Anterior cingulate cortex (tissue), 58 donors: ENCODE results near the gene KIAA1958.

Experiments
- DNase-seq, 58 donors: peaks; one replicate each; lab custom pipeline; 2025; lab: John Stamatoyannopoulos, UW

Gene KIAA1958

GRCh38 chr9:112527959-112528358 lies 41.3 kb downstream of the KIAA1958 start:
- DNase-seq = no peak

GRCh38 chr9:112529316-112529715 lies 42.7 kb downstream of the KIAA1958 start:
- no peak for DNase-seq

DNA sequence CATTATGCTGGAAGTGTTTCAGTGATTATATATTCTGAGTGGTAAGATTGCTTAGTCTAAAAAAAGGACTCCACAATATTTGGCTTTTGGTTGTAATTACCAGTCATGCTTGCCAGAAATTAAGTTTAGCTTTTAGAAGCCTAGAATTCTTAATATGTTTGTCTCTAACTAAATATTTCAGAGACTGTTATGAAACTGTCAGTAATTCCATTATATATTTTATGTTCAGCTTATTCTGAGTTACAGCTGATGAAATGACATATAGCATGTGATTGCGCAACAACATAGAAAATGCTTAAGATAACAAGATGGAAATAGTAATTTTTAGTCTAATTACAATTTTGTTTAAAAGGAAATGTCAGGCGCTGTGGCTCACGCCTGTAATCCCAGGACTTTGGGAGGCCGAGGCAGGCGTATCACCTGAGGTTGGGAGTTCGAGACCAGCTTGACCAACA lies 44.2 kb downstream of the KIAA1958 start:
- DNase-seq = no peak

- no peak for DNase-seq
Observed at GRCh38 chr9:112531666-112532282, 45.1 kb downstream of the KIAA1958 start.

DNA sequence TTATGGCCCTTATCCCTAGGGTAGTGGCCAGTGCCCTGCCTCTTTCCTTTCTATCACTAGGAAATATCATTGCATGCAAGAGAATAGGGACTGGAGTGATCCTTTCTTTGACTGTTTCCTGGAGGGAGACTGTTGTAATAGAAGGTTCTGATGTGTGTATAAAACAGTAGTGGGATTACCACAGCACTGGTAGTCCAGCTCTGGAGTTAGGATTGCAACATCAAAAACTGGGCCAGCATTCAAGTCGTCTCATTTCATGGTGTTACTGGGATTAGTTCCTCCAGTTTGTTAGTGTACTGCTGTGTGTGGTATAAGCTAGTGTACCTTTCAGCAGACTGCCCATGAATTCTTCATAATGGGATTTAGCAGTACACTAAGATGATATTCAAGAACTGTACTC lies 45.8 kb downstream of the KIAA1958 start:
- no peak for DNase-seq

DNA sequence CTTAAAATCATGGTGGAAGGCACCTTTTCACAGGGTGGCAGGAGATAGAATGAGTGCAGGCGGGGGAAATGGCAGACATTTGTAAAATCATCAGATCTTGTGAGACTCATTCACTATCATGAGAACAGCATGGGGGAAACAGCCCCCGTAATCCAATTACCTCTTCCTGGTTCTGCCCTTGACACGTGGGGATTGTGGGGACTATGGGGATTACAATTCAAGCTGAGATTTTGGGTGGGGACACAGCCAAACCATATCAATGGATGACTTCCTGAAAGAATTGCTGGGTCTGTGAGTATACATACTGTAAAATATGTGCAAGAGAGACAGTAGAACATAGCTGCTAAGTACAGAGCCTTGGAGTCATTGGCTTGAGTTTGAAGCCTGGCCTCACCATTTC lies 47.0 kb downstream of the KIAA1958 start:
- DNase-seq = no peak

GRCh38 chr9:112535301-112535700 lies 48.7 kb downstream of the KIAA1958 start:
- no peak for DNase-seq

DNA sequence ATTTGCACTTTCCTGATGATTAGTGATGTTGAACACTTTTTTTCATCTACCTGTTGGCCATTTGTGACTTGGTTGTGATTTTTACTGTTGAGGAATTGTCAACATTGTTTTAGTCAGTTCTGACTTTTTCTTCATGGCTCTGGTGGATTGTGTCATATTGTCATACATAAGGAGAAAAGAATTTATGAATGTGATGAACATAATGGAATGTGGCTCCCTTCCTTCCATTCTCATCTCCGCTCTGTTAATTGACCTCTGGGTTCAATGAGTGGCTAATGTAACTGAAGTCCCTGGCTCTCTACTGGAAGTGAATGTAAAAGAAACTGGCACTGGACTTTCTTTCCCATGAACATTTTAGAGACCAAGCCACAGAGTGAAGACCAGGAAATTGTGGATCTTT lies 49.2 kb downstream of the KIAA1958 start:
- no peak for DNase-seq

DNA sequence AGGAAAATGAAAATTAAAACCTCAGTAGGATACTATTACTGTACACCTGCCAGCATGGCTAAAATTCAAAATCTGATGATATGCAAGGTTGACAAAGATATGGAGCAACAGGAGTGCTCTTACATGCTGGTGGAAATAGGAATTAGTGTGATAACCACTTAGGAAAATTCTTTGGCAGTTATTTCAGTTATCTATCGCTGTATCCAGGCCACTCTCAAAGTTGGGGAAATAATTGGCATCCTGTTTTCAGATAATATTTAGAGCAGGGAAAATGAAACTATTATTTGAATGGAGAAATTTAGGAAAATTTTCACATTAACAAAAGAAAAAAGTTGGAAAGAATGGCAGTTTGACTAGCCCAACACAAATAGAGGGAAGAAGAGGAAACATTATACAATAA lies 50.9 kb downstream of the KIAA1958 start:
- no peak for DNase-seq

- DNase-seq = no peak
Observed at GRCh38 chr9:112540800-112541199, 54.2 kb downstream of the KIAA1958 start.

DNA sequence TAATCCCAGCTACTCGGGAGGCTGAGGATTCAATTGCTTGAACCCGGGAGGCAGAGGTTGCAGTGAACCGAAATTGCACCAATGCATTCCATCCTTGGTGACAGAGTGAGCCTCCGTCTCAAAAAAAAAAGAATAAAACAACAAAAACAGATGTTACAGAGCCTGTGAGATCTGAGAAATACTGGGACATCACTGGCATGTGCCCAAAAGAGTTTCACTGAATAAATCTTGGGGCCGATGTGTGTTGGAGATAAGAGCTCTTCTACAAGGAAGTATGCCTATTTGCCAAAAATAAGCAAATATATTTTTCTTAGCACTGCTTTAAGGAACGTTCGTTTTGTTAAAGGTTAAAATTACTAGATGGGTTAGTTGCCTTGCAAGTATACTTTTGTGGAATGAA lies 55.1 kb downstream of the KIAA1958 start:
- DNase-seq = no peak

DNA sequence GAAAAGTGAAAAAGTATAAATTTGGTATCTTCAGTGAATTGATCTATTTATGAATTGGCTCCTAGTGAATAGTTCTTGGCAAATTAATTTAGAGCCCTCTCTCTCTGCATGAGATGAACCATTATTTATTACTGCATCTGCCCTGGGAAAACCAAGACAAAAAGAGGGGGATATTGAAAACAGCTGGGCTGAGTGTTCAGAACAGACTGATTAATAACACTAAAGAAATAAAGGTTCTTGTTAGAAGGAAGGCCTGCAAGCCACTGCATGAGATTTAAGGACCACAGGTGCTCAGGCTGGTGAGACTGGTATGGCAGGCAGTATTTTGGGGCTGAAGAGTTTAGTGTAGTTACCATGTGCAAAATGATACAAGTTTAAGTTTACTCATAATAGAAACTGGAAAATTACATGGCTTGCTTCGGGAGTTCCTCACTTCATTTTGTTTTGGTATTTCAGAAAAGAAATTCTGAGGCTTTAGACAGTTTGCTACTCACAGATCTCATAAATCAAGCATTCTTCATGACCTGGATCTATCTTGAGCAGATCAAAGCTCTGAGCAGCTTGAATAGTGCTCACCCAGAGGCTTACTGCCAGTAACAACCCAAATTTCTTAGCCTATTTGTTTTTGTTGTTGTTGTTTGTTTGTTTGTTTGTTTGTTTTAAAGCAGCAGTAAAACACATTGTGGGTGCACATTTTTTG lies 56.1 kb downstream of the KIAA1958 start:
- DNase-seq = no peak

DNA sequence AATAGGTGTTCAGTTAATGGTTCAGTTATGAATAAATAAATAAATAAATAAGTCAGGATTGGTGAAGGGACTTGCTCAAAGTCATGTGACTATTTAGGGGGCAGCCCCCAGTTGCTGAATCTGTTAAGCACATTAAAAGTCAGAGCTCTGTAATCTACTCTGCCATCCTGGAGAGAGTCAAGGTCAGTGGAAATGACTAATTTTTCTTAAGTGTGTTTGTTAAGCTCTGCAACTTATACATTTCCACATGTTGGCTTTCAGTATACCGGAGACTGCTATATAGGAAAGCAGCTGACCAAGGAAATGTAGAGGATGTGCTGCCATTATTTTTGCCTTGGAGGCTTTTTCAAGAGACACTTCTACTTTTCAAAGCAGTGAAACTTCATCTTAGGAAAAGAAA lies 57.9 kb downstream of the KIAA1958 start:
- DNase-seq = no peak

- DNase-seq = no peak
Observed at GRCh38 chr9:112545237-112545636, 58.6 kb downstream of the KIAA1958 start.

DNA sequence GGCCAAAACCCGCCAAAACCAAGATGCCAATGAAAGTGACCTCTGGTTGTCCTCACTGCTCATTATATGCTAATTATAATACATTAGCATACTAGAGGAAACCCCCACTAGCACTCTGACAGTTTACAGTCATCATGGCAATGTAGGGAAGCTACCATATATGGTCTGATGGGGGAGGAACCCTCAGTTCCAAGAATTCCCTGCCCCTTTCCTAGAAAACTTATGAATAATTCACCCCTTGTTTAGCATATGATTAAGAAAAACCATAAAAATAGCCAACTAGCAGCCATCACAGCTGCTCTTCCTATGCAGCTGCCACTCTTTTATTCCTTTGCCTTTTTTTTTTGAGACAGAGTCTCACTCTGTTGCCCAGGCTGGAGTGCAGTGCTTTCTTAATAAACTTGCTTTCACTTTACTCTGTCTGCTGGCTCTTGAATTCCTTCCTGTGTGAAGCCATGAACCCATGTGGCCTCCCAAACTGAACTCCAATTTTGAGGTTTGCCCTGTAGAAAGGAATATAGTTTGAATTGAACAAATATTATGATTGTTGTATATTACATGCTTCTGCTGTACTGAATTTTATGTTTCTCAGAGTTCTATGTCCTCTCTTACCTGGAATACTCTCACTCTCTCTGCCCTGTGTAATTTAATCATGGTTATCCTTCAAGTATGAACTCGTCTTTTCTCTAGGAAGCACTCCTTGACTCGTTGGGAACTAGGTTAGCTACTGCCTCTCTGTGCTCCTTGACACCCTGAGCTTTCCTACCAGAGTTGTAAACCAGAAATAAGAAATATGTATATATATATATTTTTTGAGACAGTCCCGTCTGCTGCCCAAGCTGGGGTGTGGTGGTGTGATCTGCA lies 59.8 kb downstream of the KIAA1958 start:
- no peak for DNase-seq

GRCh38 chr9:112548051-112548440 lies 61.4 kb downstream of the KIAA1958 start:
- DNase-seq = no peak

- DNase-seq = no peak
Observed at GRCh38 chr9:112548836-112549595, 62.4 kb downstream of the KIAA1958 start.

- DNase-seq = no peak
Observed at GRCh38 chr9:112550531-112550930, 63.9 kb downstream of the KIAA1958 start.

DNA sequence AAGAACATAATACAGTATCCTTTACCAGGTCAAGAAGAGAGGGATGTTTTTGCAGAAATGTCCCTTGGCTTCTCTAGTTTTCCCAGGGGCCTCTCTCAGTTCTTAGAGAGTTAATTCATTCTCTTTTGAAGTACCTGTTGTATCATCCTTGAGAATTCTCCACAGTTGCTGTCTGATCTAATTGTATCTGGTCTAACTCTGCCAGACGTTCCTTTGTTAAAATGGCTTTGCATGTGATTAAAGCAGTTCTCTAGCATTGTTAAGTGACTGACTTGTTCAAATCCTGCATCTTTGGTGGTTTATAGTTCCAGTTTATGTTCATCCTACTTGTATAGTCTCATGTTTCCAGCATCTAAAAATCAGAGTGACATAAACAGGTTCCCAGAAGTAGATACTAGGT lies 65.0 kb downstream of the KIAA1958 start:
- no peak for DNase-seq

- DNase-seq = no peak
Observed at GRCh38 chr9:112552229-112553056, 65.8 kb downstream of the KIAA1958 start.
